ENCODE measurements around the gene RABL3.

DNA sequence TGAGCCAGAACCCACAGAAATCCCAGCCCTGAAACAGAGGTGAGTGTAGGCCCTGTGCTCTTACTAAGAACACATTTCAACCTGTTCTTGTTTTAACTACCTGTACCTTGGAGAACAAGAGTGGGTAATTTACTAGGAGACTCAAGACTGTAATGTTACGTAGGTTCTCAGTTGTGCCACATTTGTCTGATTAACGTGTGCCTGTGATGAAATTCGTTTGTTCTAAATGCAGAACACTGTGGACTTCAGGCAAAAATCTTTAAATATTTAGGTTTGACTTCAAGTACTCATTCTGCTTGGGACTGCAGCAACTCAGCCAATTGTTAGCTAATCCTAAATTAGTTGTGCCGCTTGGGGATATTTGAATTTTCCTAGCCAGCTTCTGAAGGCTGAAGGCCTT is 28.6 kb upstream of the RABL3 start:
- TF ChIP-seq EZH2 (IDR thresholded peaks at IDR 0.05) (no peak), POLR2AphosphoS5 (IDR thresholded peaks at IDR 0.05; ENCODE audit: borderline replicate concordance, low read depth, low read length) (no peak)
